GM12878 (cell line): ENCODE measurements around the gene DENND1C. TPM values are rescaled to one million over a fixed set of nuclear protein-coding genes. Genes with fewer than 3 reads are reported as not detected.
A peak's percentile ranks its signal among the peaks of the same experiment; 100 is the strongest.

Source experiments
- E2F8 ChIP-seq: fragments of 450-650 bp; IDR thresholded peaks from 2 replicates; pipeline ENCODE4 v1.6.1; 2018; ENCODE audit warnings: mild to moderate bottlenecking, low read depth, moderate library complexity; ENCODE audit not compliant: partially characterized antibody
- EZH2 ChIP-seq: IDR thresholded peaks from 2 replicates; pipeline ENCODE4 v1.6.1; 2012; ENCODE audit warnings: low read depth, mild to moderate bottlenecking, control low read depth, inconsistent platforms, low read length, borderline replicate concordance; ENCODE audit not compliant: control insufficient read depth
- MTA2 ChIP-seq: fragments of 450-650 bp; IDR thresholded peaks from 2 replicates; pipeline ENCODE4 v1.6.1; 2016; ENCODE audit warnings: low read depth, mild to moderate bottlenecking, moderate library complexity
- NBN ChIP-seq: fragments of 450-650 bp; IDR thresholded peaks from 2 replicates; pipeline ENCODE4 v1.6.1; 2016
- NR2C1 ChIP-seq: fragments of 450-650 bp; IDR thresholded peaks from 2 replicates; pipeline ENCODE4 v1.6.1; 2017; ENCODE audit warnings: antibody characterized with exemption, mild to moderate bottlenecking, moderate library complexity
- RBBP5 ChIP-seq: fragments of 200-600 bp; sonication (generic); conservative IDR thresholded peaks from 2 replicates; pipeline ENCODE4 v1.6.1; 2016
- SUPT20H ChIP-seq: IDR thresholded peaks from 2 replicates; pipeline ENCODE4 v1.6.1; 2011; ENCODE audit warnings: low read depth, mild to moderate bottlenecking, low read length, moderate library complexity, borderline replicate concordance; ENCODE audit not compliant: control insufficient read depth
- USF1 ChIP-seq: IDR thresholded peaks from 2 replicates; pipeline ENCODE4 v1.6.1; 2011; ENCODE audit warnings: borderline replicate concordance, low read depth, mild to moderate bottlenecking, moderate library complexity, mixed read lengths, low read length; ENCODE audit not compliant: insufficient read depth; ENCODE audit errors: extremely low read length
- ZNF384 ChIP-seq: IDR thresholded peaks from 2 replicates; pipeline ENCODE4 v1.6.1; 2012; ENCODE audit warnings: low read depth, mild to moderate bottlenecking, low read length, improper control_type of control experiment, borderline replicate concordance
- polyA plus RNA-seq, 11 experiments: library from polyadenylated mRNA; depleted of rRNA in 4 of 11; unstranded in 6 of 11; stranded (reverse) in 5 of 11; fragments of >200 nt; fragmentation: Nextera tagmentation in 4 of 11; fragmentation: Illumina TruSeq in 1 of 11; extraction: Ambion mirVana in 4 of 11; extraction: Trizol in 1 of 11; gene quantifications; 1 replicate in 1 of 11; 2 replicates in 10 of 11; pipeline versions ENCODE4 v1.2.1 to v1.2.3, GENCODE V29; 2011 to 2016; ENCODE audit warnings: inconsistent platforms in 2 of 11, missing spikeins in 2 of 11, low read depth in 1 of 11
- total RNA-seq, 4 experiments: library from RNA; depleted of rRNA in 3 of 4; stranded (reverse); fragments of >200 nt in 3 of 4; fragmentation: Illumina TruSeq in 1 of 4; extraction: Trizol in 1 of 4; gene quantifications; 2 replicates each; pipeline versions ENCODE4 v1.2.1 to v1.2.3, GENCODE V29; 2013 to 2021
- TF ChIP-seq, protein P1 (sequence below): fragments of 450-650 bp; IDR thresholded peaks from 2 replicates; pipeline ENCODE4 v1.6.1; 2016; ENCODE audit warnings: mild to moderate bottlenecking, moderate library complexity, borderline replicate concordance
- TF ChIP-seq, protein P2 (sequence below): fragments of 450-650 bp; conservative IDR thresholded peaks from 2 replicates; pipeline ENCODE4 v1.6.1; 2017; ENCODE audit warnings: mild to moderate bottlenecking, moderate library complexity
- TF ChIP-seq, protein P3 (sequence below): IDR thresholded peaks from 2 replicates; pipeline ENCODE4 v1.6.1; 2012; ENCODE audit warnings: improper control_type of control experiment, low read depth, low read length; ENCODE audit not compliant: insufficient replicate concordance

DENND1C gene
- total and polyA plus RNA-seq, 10 of the 15 experiments (the other 5 are each of a cell fraction or from before 2014, with no cell fraction given), result 2.4 to 54.3 (median 32.7) TPM

- TF ChIP-seq, protein P1, sequence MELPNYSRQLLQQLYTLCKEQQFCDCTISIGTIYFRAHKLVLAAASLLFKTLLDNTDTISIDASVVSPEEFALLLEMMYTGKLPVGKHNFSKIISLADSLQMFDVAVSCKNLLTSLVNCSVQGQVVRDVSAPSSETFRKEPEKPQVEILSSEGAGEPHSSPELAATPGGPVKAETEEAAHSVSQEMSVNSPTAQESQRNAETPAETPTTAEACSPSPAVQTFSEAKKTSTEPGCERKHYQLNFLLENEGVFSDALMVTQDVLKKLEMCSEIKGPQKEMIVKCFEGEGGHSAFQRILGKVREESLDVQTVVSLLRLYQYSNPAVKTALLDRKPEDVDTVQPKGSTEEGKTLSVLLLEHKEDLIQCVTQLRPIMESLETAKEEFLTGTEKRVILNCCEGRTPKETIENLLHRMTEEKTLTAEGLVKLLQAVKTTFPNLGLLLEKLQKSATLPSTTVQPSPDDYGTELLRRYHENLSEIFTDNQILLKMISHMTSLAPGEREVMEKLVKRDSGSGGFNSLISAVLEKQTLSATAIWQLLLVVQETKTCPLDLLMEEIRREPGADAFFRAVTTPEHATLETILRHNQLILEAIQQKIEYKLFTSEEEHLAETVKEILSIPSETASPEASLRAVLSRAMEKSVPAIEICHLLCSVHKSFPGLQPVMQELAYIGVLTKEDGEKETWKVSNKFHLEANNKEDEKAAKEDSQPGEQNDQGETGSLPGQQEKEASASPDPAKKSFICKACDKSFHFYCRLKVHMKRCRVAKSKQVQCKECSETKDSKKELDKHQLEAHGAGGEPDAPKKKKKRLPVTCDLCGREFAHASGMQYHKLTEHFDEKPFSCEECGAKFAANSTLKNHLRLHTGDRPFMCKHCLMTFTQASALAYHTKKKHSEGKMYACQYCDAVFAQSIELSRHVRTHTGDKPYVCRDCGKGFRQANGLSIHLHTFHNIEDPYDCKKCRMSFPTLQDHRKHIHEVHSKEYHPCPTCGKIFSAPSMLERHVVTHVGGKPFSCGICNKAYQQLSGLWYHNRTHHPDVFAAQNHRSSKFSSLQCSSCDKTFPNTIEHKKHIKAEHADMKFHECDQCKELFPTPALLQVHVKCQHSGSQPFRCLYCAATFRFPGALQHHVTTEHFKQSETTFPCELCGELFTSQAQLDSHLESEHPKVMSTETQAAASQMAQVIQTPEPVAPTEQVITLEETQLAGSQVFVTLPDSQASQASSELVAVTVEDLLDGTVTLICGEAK, result 0 out of 2 replicates have a peak, but pooled peaks have one; percentile 10
- TF ChIP-seq EZH2 (no peak), NR2C1 (no peak), E2F8 (no peak), USF1 (no peak), MTA2 (peak; percentile 43; the same call in 1 of the 2 replicates), ZNF384 (no peak), SUPT20H (no peak), RBBP5 (no peak), NBN (peak; percentile 86)
- TF ChIP-seq, protein P2, sequence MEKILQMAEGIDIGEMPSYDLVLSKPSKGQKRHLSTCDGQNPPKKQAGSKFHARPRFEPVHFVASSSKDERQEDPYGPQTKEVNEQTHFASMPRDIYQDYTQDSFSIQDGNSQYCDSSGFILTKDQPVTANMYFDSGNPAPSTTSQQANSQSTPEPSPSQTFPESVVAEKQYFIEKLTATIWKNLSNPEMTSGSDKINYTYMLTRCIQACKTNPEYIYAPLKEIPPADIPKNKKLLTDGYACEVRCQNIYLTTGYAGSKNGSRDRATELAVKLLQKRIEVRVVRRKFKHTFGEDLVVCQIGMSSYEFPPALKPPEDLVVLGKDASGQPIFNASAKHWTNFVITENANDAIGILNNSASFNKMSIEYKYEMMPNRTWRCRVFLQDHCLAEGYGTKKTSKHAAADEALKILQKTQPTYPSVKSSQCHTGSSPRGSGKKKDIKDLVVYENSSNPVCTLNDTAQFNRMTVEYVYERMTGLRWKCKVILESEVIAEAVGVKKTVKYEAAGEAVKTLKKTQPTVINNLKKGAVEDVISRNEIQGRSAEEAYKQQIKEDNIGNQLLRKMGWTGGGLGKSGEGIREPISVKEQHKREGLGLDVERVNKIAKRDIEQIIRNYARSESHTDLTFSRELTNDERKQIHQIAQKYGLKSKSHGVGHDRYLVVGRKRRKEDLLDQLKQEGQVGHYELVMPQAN, result peak; percentile 4; the same call in 1 of the 2 replicates
- TF ChIP-seq, protein P3, sequence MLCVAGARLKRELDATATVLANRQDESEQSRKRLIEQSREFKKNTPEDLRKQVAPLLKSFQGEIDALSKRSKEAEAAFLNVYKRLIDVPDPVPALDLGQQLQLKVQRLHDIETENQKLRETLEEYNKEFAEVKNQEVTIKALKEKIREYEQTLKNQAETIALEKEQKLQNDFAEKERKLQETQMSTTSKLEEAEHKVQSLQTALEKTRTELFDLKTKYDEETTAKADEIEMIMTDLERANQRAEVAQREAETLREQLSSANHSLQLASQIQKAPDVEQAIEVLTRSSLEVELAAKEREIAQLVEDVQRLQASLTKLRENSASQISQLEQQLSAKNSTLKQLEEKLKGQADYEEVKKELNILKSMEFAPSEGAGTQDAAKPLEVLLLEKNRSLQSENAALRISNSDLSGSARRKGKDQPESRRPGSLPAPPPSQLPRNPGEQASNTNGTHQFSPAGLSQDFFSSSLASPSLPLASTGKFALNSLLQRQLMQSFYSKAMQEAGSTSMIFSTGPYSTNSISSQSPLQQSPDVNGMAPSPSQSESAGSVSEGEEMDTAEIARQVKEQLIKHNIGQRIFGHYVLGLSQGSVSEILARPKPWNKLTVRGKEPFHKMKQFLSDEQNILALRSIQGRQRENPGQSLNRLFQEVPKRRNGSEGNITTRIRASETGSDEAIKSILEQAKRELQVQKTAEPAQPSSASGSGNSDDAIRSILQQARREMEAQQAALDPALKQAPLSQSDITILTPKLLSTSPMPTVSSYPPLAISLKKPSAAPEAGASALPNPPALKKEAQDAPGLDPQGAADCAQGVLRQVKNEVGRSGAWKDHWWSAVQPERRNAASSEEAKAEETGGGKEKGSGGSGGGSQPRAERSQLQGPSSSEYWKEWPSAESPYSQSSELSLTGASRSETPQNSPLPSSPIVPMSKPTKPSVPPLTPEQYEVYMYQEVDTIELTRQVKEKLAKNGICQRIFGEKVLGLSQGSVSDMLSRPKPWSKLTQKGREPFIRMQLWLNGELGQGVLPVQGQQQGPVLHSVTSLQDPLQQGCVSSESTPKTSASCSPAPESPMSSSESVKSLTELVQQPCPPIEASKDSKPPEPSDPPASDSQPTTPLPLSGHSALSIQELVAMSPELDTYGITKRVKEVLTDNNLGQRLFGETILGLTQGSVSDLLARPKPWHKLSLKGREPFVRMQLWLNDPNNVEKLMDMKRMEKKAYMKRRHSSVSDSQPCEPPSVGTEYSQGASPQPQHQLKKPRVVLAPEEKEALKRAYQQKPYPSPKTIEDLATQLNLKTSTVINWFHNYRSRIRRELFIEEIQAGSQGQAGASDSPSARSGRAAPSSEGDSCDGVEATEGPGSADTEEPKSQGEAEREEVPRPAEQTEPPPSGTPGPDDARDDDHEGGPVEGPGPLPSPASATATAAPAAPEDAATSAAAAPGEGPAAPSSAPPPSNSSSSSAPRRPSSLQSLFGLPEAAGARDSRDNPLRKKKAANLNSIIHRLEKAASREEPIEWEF, result no peak
Measured at GRCh38 chr19:6460099-6460884, 21.3 kb downstream of the DENND1C start (continued).
